Neural cell (in vitro differentiated cells): ENCODE results near the gene VWA8. TPM values are rescaled to one million over a fixed set of nuclear protein-coding genes. Genes with fewer than 3 reads are reported as not detected.

ENCODE experiments used
- H2AFZ ChIP-seq: fragments of 200-600, 300-800 bp; sonication (generic), shearing (Covaris generic); 2 replicates; pipeline ENCODE4 v1.6.0; 2014; ENCODE audit warnings: low read depth, mild to moderate bottlenecking, antibody characterized with exemption, low read length, moderate library complexity
- H3F3A ChIP-seq: fragments of 200-600 bp; shearing (Covaris generic); 2 replicates; pipeline ENCODE4 v1.6.1; 2016; ENCODE audit warnings: mild to moderate bottlenecking, moderate library complexity, mixed read lengths, antibody characterized with exemption, low read length; ENCODE audit not compliant: insufficient read depth, poor library complexity, severe bottlenecking
- H3K27ac ChIP-seq: fragments of 200-600, 300-800 bp; sonication (generic), shearing (Covaris generic); 2 replicates; pipeline ENCODE4 v1.5.1; 2014; ENCODE audit warnings: mild to moderate bottlenecking, low read length, moderate library complexity
- H3K27me3 ChIP-seq: fragments of 300-800, 200-600 bp; sonication (generic), shearing (Covaris generic); 2 replicates; pipeline ENCODE4 v1.6.0; 2014; ENCODE audit warnings: mild to moderate bottlenecking, low read depth, low read length, moderate library complexity; ENCODE audit not compliant: insufficient read depth
- H3K36me3 ChIP-seq: fragments of 300-800, 200-600 bp; sonication (generic), shearing (Covaris generic); 2 replicates; pipeline ENCODE4 v1.5.1; 2014; ENCODE audit warnings: mild to moderate bottlenecking, antibody characterized with exemption, low read length, moderate library complexity; ENCODE audit not compliant: insufficient read depth
- H3K4me2 ChIP-seq: fragments of 300-800, 200-600 bp; sonication (generic), shearing (Covaris generic); 2 replicates; pipeline ENCODE4 v1.6.0; 2014; ENCODE audit warnings: mild to moderate bottlenecking, low read length
- H3K4me3 ChIP-seq: fragments of 300-800, 200-600 bp; sonication (generic), shearing (Covaris generic); 2 replicates; pipeline ENCODE4 v1.5.1; 2014; ENCODE audit warnings: mild to moderate bottlenecking, low read length, moderate library complexity
- H3K79me2 ChIP-seq: fragments of 200-600 bp; shearing (Covaris generic); replicated peaks from 2 replicates; pipeline ENCODE4 v1.6.0; 2014; ENCODE audit warnings: mild to moderate bottlenecking, low read length, moderate library complexity; ENCODE audit not compliant: insufficient read depth
- H3K9ac ChIP-seq: fragments of 300-800, 200-600 bp; sonication (generic), shearing (Covaris generic); 2 replicates; pipeline ENCODE4 v1.6.1; 2016; ENCODE audit warnings: mild to moderate bottlenecking, low read length, mixed read lengths
- H3K9me2 ChIP-seq: fragments of 200-600 bp; shearing (Covaris generic); 2 replicates; pipeline ENCODE4 v1.6.1; 2016; ENCODE audit warnings: mild to moderate bottlenecking, low read length, mixed read lengths; ENCODE audit not compliant: insufficient read depth
- H3K9me3 ChIP-seq: fragments of 200-600, 300-800 bp; sonication (generic), shearing (Covaris generic); 2 replicates; pipeline ENCODE4 v1.6.1; 2016; ENCODE audit warnings: mild to moderate bottlenecking, mixed run types, low read length, moderate library complexity, mixed read lengths
- H4K20me1 ChIP-seq: fragments of 200-600 bp; shearing (Covaris generic); 2 replicates; pipeline ENCODE4 v1.6.1; 2016; ENCODE audit warnings: mild to moderate bottlenecking, mixed run types; ENCODE audit not compliant: insufficient read depth
- CTCF ChIP-seq: fragments of 450-650 bp; IDR thresholded peaks from 2 replicates; pipeline ENCODE4 v1.5.1; 2014; ENCODE audit warnings: antibody characterized with exemption, mild to moderate bottlenecking, moderate library complexity; ENCODE audit not compliant: poor library complexity, severe bottlenecking
- EP300 ChIP-seq: fragments of 450-650 bp; conservative IDR thresholded peaks from 2 replicates; pipeline ENCODE4 v1.6.1; 2014; ENCODE audit warnings: antibody characterized with exemption, mild to moderate bottlenecking, moderate library complexity; ENCODE audit not compliant: poor library complexity, severe bottlenecking
- EZH2 ChIP-seq: fragments of 200-600, 300-800 bp; shearing (Covaris generic), sonication (generic); IDR thresholded peaks from 2 replicates; pipeline ENCODE4 v1.6.1; 2014; ENCODE audit warnings: antibody characterized with exemption, low read length, borderline replicate concordance, mild to moderate bottlenecking; ENCODE audit not compliant: insufficient read depth, poor library complexity, severe bottlenecking
- MXI1 ChIP-seq: fragments of 450-650 bp; conservative IDR thresholded peaks from 2 replicates; pipeline ENCODE4 v1.6.1; 2014; ENCODE audit warnings: antibody characterized with exemption, mild to moderate bottlenecking; ENCODE audit not compliant: poor library complexity, severe bottlenecking
- POLR2AphosphoS5 ChIP-seq: IDR thresholded peaks from 2 replicates; pipeline ENCODE4 v1.6.1; 2012
- RAD21 ChIP-seq: fragments of 450-650 bp; conservative IDR thresholded peaks from 2 replicates; pipeline ENCODE4 v1.6.1; 2014; ENCODE audit warnings: antibody characterized with exemption, mild to moderate bottlenecking, moderate library complexity
- REST ChIP-seq: IDR thresholded peaks from 2 replicates; pipeline ENCODE4 v1.6.1; 2012; ENCODE audit warnings: borderline replicate concordance
- SMC3 ChIP-seq: fragments of 450-650 bp; conservative IDR thresholded peaks from 2 replicates; pipeline ENCODE4 v1.6.1; 2014; ENCODE audit warnings: antibody characterized with exemption, mild to moderate bottlenecking, moderate library complexity; ENCODE audit not compliant: poor library complexity
- TAF1 ChIP-seq: IDR thresholded peaks from 2 replicates; pipeline ENCODE4 v1.6.1; 2012; ENCODE audit warnings: low read depth
- polyA plus RNA-seq: library from polyadenylated mRNA; depleted of rRNA; stranded (reverse); fragments of >200 nt; gene quantifications from 2 replicates; pipeline ENCODE4 v1.2.3, GENCODE V29; 2014

Gene VWA8
- polyA plus RNA-seq, 1 donor from 2014 or later: 3.6 TPM

- no peaks in the 10 kb centered on the region for H3F3A ChIP-seq
- H3K27ac ChIP-seq: no peak overlapping the region
- no peak overlapping the region for H3K4me2 ChIP-seq
- TF ChIP-seq POLR2AphosphoS5 (no peak), CTCF (no peak), REST (no peak), MXI1 (no peak), EP300 (no peak), RAD21 (no peak), EZH2 (no peak), SMC3 (no peak), TAF1 (no peak)
- no peaks in the 10 kb centered on the region for H4K20me1 ChIP-seq
- no peaks in the 10 kb centered on the region for H3K9me3 ChIP-seq
- H2AFZ ChIP-seq: no peak overlapping the region
- H3K27me3 ChIP-seq: no peaks in the 10 kb centered on the region
- H3K9me2 ChIP-seq: no peaks in the 10 kb centered on the region
- no peak overlapping the region for H3K9ac ChIP-seq
- no peak overlapping the region for H3K4me3 ChIP-seq
- no peaks in the 10 kb centered on the region for H3K79me2 ChIP-seq
- no peaks in the 10 kb centered on the region for H3K36me3 ChIP-seq
These were observed 355.3 kb downstream of the VWA8 start for GRCh38 chr13:41605319-41606285.

GRCh38 chr13:41603917-41604316 lies 357.0 kb downstream of the VWA8 start:
- Histone ChIP-seq H3F3A (no peaks in the 10 kb centered on the region), H4K20me1 (no peaks in the 10 kb centered on the region), H3K27ac (no peak overlapping the region), H3K9ac (no peak overlapping the region), H3K27me3 (no peaks in the 10 kb centered on the region), H3K36me3 (no peaks in the 10 kb centered on the region), H3K9me3 (no peaks in the 10 kb centered on the region), H2AFZ (no peak overlapping the region), H3K9me2 (no peaks in the 10 kb centered on the region), H3K4me2 (no peak overlapping the region), H3K79me2 (no peaks in the 10 kb centered on the region), H3K4me3 (no peak overlapping the region)
- no peak for TF ChIP-seq CTCF
- no peak for TF ChIP-seq SMC3
- TF ChIP-seq EZH2: no peak
- no peak for TF ChIP-seq EP300
- TF ChIP-seq POLR2AphosphoS5: no peak
- TF ChIP-seq RAD21: no peak
- TF ChIP-seq REST: no peak
- TF ChIP-seq MXI1: no peak
- no peak for TF ChIP-seq TAF1
